ENCODE measurements around the gene FANK1. TPM values are rescaled to one million over a fixed set of nuclear protein-coding genes. Genes with fewer than 3 reads are reported as not detected.

Gene FANK1, protein sequence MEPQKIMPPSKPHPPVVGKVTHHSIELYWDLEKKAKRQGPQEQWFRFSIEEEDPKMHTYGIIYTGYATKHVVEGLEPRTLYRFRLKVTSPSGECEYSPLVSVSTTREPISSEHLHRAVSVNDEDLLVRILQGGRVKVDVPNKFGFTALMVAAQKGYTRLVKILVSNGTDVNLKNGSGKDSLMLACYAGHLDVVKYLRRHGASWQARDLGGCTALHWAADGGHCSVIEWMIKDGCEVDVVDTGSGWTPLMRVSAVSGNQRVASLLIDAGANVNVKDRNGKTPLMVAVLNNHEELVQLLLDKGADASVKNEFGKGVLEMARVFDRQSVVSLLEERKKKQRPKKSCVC
- total RNA-seq = 4.9 TPM

DNA sequence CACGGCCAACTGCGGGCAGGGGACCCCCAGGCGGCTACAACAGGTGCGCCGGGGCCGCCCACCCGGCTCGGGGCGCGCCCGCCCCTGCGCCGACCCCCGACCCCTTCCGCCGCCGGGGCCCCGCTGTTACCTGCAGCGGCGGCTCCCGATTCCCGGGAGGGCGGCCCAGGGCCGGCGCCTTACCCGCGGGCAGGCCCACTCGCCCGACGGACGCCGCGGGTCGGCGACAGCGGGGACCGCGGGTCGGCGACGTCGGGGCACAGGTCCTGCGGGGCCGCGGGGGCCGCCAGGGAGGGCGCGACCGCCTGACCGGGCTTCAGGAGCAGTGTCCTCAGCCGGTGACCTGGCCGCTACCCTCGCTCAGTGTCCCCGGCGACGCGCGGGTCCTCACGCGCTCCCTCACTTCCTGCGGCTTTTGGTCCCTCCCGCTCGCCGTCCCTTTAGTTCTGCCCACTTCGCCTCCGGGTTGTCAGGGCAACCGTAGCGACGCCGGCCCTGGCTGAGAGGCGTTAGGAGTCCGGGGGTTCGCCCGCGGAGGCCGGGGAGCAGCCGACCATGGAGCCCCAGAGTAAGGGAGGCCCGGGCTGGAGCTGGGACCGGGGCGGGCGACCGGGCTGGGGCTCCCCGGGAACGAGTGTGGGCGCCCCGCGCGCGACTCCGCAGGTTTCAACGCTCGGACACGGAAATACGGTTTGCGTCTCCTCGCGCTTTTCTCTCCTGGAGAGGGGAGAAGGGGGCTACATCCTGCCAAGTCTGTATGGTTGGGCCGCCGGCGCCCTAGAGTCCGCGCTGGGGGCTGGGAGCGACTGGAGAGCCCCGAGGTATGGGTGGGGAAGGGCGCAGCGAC is at the start of gene FANK1:
FANK1 (plus strand) TSS at position 477 of the 847 bp plus-strand sequence; CDS start at position 556, 79 bp downstream.

DNA sequence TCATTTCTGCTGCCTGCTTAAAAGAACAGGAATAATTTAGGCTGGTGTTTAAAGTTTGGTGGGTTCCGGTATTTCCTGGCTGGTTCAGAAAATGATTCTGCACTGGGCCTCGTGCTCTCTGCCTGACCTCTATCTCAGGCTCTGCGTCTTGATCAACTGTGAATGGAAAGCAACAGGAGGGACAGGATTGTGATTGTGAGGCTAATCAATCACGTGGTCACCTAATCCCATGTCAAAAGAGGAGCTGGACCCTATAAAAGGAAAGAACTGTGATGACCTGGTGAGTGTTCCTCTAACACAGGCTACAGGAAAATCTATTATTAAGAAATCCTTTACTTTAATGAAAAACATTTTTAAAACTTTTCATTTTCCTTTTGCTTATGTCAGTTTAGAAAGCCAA is 15.2 kb upstream of the FANK1 start, which contains the start of gene DHX32:
DHX32 (minus strand) TSS at position 101 of the 400 bp plus-strand sequence. CDS start 468 bp downstream, outside the sequence.

Small RNAs within 50 kb of the gene (small RNA-seq; reads per million reads assigned to genes)
- gene GNG10P1 (ENCODE audit: low replicate concordance) (not detected), gene RF00017 (ENCODE audit: low replicate concordance) (not detected), gene RNU2-42P (ENCODE audit: low replicate concordance) (not detected)

Other genes with a start within 250 kb of the FANK1 start
- gene TEX36, start 213.4 kb upstream of the FANK1 start, total RNA-seq = not detected
- gene EDRF1, start 176.9 kb upstream of the FANK1 start, total RNA-seq = 40.2 TPM
- 0.23 TPM for gene MMP21, start 120.7 kb upstream of the FANK1 start, total RNA-seq
- 32.6 TPM for gene UROS, start 73.3 kb upstream of the FANK1 start, total RNA-seq
- gene BCCIP, start 73.0 kb upstream of the FANK1 start, total RNA-seq = 34.3 TPM
- gene DHX32, start 15.3 kb upstream of the FANK1 start, total RNA-seq = 20.4 TPM